GM23338 (cell line): Measurements from ENCODE around the gene VIPR1. TPM values are rescaled to one million over a fixed set of nuclear protein-coding genes. Genes with fewer than 3 reads are reported as not detected.

ENCODE experiments used
- ATAC-seq: fragments of 200-7000 bp; cut with Tn5 transposase; 3 replicates; pipeline ENCODE4 v1.9.1; 2020
- DNase-seq: peaks from one replicate; pipeline ENCODE4 v3.0.0-alpha.2; 2015; ENCODE audit warnings: low spot score
- H2AFZ ChIP-seq: fragments of 200-600 bp; sonication (generic); 2 replicates; pipeline ENCODE4 v1.8.0; 2016; ENCODE audit warnings: antibody characterized with exemption, mild to moderate bottlenecking, moderate library complexity
- H3F3A ChIP-seq: fragments of 200-600 bp; sonication (generic); replicated peaks from 2 replicates; pipeline ENCODE4 v1.8.0; 2017; ENCODE audit warnings: antibody characterized with exemption, mixed run types, low read depth
- H3K27ac ChIP-seq: fragments of 200-600 bp; sonication (generic); 2 replicates; pipeline ENCODE4 v1.6.1; 2016; ENCODE audit warnings: low read depth
- H3K27me3 ChIP-seq: fragments of 200-600 bp; sonication (generic); 2 replicates; pipeline ENCODE4 v1.8.0; 2016; ENCODE audit warnings: mild to moderate bottlenecking, mixed run types, moderate library complexity; ENCODE audit not compliant: insufficient read depth
- H3K36me3 ChIP-seq: fragments of 200-600 bp; sonication (generic); 2 replicates; pipeline ENCODE4 v1.8.0; 2016; ENCODE audit warnings: mild to moderate bottlenecking; ENCODE audit not compliant: insufficient read depth
- H3K4me1 ChIP-seq: fragments of 200-600 bp; sonication (generic); 2 replicates; pipeline ENCODE4 v1.8.0; 2016; ENCODE audit warnings: mild to moderate bottlenecking, moderate library complexity; ENCODE audit not compliant: insufficient read depth
- H3K4me2 ChIP-seq: fragments of 200-600 bp; sonication (generic); 2 replicates; pipeline ENCODE4 v1.7.1; 2017; ENCODE audit warnings: mixed run types
- H3K4me3 ChIP-seq: fragments of 200-600 bp; sonication (generic); 2 replicates; pipeline ENCODE4 v1.6.1; 2016; ENCODE audit warnings: mixed run types
- H3K79me2 ChIP-seq: fragments of 200-600 bp; sonication (generic); replicated peaks from 2 replicates; pipeline ENCODE4 v1.8.0; 2017; ENCODE audit warnings: mild to moderate bottlenecking; ENCODE audit not compliant: insufficient read depth
- H3K9me2 ChIP-seq: fragments of 200-600 bp; sonication (generic); 2 replicates; pipeline ENCODE4 v1.8.0; 2017; ENCODE audit not compliant: insufficient read depth
- H4K20me1 ChIP-seq: fragments of 200-600 bp; sonication (generic); replicated peaks from 2 replicates; pipeline ENCODE4 v1.8.0; 2017; ENCODE audit warnings: mild to moderate bottlenecking; ENCODE audit not compliant: insufficient read depth
- H3K27ac Mint-ChIP-seq: 2 replicates; pipeline ENCODE4 v1.8.0; 2020; ENCODE audit warnings: inconsistent platforms, mild to moderate bottlenecking, moderate library complexity, mixed read lengths
- H3K27me3 Mint-ChIP-seq: 3 replicates; pipeline ENCODE4 v1.8.0; 2022; ENCODE audit warnings: low read depth, mild to moderate bottlenecking, moderate library complexity, mixed read lengths, inconsistent platforms; ENCODE audit not compliant: insufficient read depth, poor library complexity
- H3K36me3 Mint-ChIP-seq: 3 replicates; pipeline ENCODE4 v1.8.0; 2021; ENCODE audit warnings: low read depth, mild to moderate bottlenecking, inconsistent platforms, moderate library complexity, mixed read lengths
- H3K4me1 Mint-ChIP-seq: 3 replicates; pipeline ENCODE4 v1.8.0; 2020; ENCODE audit warnings: mild to moderate bottlenecking, inconsistent platforms, mixed read lengths
- H3K4me3 Mint-ChIP-seq: 3 replicates; pipeline ENCODE4 v1.8.0; 2021; ENCODE audit warnings: moderate library complexity, mild to moderate bottlenecking, inconsistent platforms, mixed read lengths
- H3K9me3 Mint-ChIP-seq: 3 replicates; pipeline ENCODE4 v1.8.0; 2020; ENCODE audit warnings: moderate library complexity, mild to moderate bottlenecking, inconsistent platforms, mixed read lengths
- CREB1 ChIP-seq: fragments of 250-450 bp; sonication (Bioruptor Pico); IDR thresholded peaks from 2 replicates; pipeline ENCODE4 v1.5.0; 2020; ENCODE audit warnings: low read depth, mild to moderate bottlenecking, moderate library complexity
- EZH2 ChIP-seq: fragments of 200-600 bp; sonication (generic); IDR thresholded peaks from one replicate; pipeline ENCODE4 v1.8.0; 2017; ENCODE audit warnings: antibody characterized with exemption, mild to moderate bottlenecking, low read depth; ENCODE audit not compliant: unreplicated experiment
- EZH2phosphoT487 ChIP-seq: fragments of 200-600 bp; sonication (generic); IDR thresholded peaks from one replicate; pipeline ENCODE4 v1.8.1; 2018; ENCODE audit warnings: antibody characterized with exemption; ENCODE audit not compliant: unreplicated experiment
- JUNB ChIP-seq: IDR thresholded peaks from one replicate; pipeline ENCODE4 v1.6.1; 2016; ENCODE audit warnings: antibody characterized with exemption; ENCODE audit not compliant: unreplicated experiment
- NANOG ChIP-seq: IDR thresholded peaks from 2 replicates; pipeline ENCODE4 v1.6.1; 2016; ENCODE audit warnings: antibody characterized with exemption, borderline replicate concordance
- POLR2AphosphoS5 ChIP-seq: IDR thresholded peaks from 2 replicates; pipeline ENCODE4 v1.6.1; 2016; ENCODE audit warnings: antibody characterized with exemption, low read depth
- STAT1 ChIP-seq: IDR thresholded peaks from one replicate; pipeline ENCODE4 v1.6.1; 2016; ENCODE audit warnings: antibody characterized with exemption; ENCODE audit not compliant: unreplicated experiment
- ZNF114 ChIP-seq: fragments of 250-450 bp; sonication (Bioruptor Pico); IDR thresholded peaks from 2 replicates; pipeline ENCODE4 v1.5.0; 2020; ENCODE audit warnings: mild to moderate bottlenecking, moderate library complexity
- ZNF331 ChIP-seq: fragments of 250-450 bp; sonication (Bioruptor Pico); IDR thresholded peaks from 2 replicates; pipeline ENCODE4 v1.5.0; 2020; ENCODE audit warnings: low read depth, mild to moderate bottlenecking, moderate library complexity
- polyA plus RNA-seq: library from polyadenylated mRNA; unstranded; fragments of >200 nt; fragmentation: Nextera tagmentation; extraction: Ambion mirVana; gene quantifications from 2 replicates; pipeline ENCODE4 v1.2.1, GENCODE V29; 2016
- total RNA-seq: library from RNA; depleted of rRNA; stranded (reverse); fragments of >200 nt; shearing (Covaris generic); gene quantifications from 2 replicates; pipeline ENCODE4 v1.2.3, GENCODE V29; 2014
- TF ChIP-seq, protein P1 (sequence below): IDR thresholded peaks from 2 replicates; pipeline ENCODE4 v1.6.1; 2016; ENCODE audit warnings: antibody characterized with exemption
- TF ChIP-seq, protein P2 (sequence below): IDR thresholded peaks from one replicate; pipeline ENCODE4 v1.6.1; 2018; ENCODE audit warnings: antibody characterized with exemption; ENCODE audit not compliant: unreplicated experiment
- TF ChIP-seq, protein P3 (sequence below): fragments of 250-450 bp; sonication (Bioruptor Pico); IDR thresholded peaks from 2 replicates; pipeline ENCODE4 v1.5.0; 2020; ENCODE audit warnings: mild to moderate bottlenecking, moderate library complexity
- TF ChIP-seq, protein P4 (sequence below), 2 experiments: fragments of 200-600 bp in 1 of 2; sonication (generic) in 1 of 2; conservative IDR thresholded peaks; 2 replicates each; pipeline versions ENCODE4 v1.5.1 to v1.6.1; 2016 to 2017; ENCODE audit warnings: antibody characterized with exemption in 2 of 2, low read depth in 2 of 2, mild to moderate bottlenecking in 2 of 2, moderate library complexity in 1 of 2

The VIPR1 gene
- total and polyA plus RNA-seq, 2 experiments from 2014 or later, result 6.3 to 19.3 TPM

DNA sequence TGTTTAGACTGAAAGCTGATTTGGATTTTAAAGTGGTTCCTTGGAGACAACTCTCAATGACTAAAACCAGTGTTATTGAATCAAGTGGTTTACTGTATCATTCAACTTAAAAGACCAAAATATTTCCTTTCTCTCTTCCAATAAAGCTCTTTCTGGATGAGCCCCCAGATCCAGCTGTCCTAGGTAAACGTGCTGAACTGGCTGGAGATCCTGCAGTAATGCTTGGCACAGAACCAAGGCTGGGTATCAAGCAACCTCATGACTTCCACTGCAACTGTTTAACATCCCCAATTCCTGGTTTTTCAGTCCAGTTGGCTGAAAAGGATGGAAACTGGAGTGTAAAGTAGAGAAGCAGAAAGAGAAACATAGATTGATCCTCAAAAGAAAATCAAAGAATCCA is 50.4 kb downstream of the VIPR1 start:
- Histone ChIP-seq H3K4me3 (no peak overlapping the region), H3K9me2 (no peaks in the 10 kb centered on the region), H4K20me1 (no peaks in the 10 kb centered on the region; the same call in 1 of the 2 replicates), H3K4me1 (no peaks in the 10 kb centered on the region), H3K79me2 (no peaks in the 10 kb centered on the region), H3F3A (0 out of 2 replicates have a peak, but pooled peaks cover 3% of the 10 kb centered on the region), H2AFZ (no peak overlapping the region), H3K27ac (no peak overlapping the region), H3K27me3 (no peaks in the 10 kb centered on the region), H3K36me3 (peaks cover 24% of the 10 kb centered on the region), H3K4me2 (no peak overlapping the region)
- Mint-ChIP-seq H3K27ac (no peak overlapping the region), H3K4me1 (peaks cover 6% of the 10 kb centered on the region; the same call in 1 of the 3 replicates), H3K27me3 (no peaks in the 10 kb centered on the region), H3K9me3 (no peaks in the 10 kb centered on the region), H3K36me3 (peaks cover 50% of the 10 kb centered on the region), H3K4me3 (no peak overlapping the region)
- DNase-seq (no peak), ATAC-seq (no peak)
- no peak for TF ChIP-seq EZH2phosphoT487
- TF ChIP-seq ZNF114 (CRISPR knock-in tag), result no peak
- TF ChIP-seq ZNF331 (CRISPR knock-in tag), result no peak
- no peak for TF ChIP-seq NANOG
- TF ChIP-seq, protein P1, sequence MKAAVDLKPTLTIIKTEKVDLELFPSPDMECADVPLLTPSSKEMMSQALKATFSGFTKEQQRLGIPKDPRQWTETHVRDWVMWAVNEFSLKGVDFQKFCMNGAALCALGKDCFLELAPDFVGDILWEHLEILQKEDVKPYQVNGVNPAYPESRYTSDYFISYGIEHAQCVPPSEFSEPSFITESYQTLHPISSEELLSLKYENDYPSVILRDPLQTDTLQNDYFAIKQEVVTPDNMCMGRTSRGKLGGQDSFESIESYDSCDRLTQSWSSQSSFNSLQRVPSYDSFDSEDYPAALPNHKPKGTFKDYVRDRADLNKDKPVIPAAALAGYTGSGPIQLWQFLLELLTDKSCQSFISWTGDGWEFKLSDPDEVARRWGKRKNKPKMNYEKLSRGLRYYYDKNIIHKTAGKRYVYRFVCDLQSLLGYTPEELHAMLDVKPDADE, result no peak
- no peak for TF ChIP-seq EZH2
- TF ChIP-seq STAT1, result no peak
- TF ChIP-seq POLR2AphosphoS5, result no peak
- TF ChIP-seq, protein P2, sequence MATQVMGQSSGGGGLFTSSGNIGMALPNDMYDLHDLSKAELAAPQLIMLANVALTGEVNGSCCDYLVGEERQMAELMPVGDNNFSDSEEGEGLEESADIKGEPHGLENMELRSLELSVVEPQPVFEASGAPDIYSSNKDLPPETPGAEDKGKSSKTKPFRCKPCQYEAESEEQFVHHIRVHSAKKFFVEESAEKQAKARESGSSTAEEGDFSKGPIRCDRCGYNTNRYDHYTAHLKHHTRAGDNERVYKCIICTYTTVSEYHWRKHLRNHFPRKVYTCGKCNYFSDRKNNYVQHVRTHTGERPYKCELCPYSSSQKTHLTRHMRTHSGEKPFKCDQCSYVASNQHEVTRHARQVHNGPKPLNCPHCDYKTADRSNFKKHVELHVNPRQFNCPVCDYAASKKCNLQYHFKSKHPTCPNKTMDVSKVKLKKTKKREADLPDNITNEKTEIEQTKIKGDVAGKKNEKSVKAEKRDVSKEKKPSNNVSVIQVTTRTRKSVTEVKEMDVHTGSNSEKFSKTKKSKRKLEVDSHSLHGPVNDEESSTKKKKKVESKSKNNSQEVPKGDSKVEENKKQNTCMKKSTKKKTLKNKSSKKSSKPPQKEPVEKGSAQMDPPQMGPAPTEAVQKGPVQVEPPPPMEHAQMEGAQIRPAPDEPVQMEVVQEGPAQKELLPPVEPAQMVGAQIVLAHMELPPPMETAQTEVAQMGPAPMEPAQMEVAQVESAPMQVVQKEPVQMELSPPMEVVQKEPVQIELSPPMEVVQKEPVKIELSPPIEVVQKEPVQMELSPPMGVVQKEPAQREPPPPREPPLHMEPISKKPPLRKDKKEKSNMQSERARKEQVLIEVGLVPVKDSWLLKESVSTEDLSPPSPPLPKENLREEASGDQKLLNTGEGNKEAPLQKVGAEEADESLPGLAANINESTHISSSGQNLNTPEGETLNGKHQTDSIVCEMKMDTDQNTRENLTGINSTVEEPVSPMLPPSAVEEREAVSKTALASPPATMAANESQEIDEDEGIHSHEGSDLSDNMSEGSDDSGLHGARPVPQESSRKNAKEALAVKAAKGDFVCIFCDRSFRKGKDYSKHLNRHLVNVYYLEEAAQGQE, result no peak
- TF ChIP-seq, protein P3, sequence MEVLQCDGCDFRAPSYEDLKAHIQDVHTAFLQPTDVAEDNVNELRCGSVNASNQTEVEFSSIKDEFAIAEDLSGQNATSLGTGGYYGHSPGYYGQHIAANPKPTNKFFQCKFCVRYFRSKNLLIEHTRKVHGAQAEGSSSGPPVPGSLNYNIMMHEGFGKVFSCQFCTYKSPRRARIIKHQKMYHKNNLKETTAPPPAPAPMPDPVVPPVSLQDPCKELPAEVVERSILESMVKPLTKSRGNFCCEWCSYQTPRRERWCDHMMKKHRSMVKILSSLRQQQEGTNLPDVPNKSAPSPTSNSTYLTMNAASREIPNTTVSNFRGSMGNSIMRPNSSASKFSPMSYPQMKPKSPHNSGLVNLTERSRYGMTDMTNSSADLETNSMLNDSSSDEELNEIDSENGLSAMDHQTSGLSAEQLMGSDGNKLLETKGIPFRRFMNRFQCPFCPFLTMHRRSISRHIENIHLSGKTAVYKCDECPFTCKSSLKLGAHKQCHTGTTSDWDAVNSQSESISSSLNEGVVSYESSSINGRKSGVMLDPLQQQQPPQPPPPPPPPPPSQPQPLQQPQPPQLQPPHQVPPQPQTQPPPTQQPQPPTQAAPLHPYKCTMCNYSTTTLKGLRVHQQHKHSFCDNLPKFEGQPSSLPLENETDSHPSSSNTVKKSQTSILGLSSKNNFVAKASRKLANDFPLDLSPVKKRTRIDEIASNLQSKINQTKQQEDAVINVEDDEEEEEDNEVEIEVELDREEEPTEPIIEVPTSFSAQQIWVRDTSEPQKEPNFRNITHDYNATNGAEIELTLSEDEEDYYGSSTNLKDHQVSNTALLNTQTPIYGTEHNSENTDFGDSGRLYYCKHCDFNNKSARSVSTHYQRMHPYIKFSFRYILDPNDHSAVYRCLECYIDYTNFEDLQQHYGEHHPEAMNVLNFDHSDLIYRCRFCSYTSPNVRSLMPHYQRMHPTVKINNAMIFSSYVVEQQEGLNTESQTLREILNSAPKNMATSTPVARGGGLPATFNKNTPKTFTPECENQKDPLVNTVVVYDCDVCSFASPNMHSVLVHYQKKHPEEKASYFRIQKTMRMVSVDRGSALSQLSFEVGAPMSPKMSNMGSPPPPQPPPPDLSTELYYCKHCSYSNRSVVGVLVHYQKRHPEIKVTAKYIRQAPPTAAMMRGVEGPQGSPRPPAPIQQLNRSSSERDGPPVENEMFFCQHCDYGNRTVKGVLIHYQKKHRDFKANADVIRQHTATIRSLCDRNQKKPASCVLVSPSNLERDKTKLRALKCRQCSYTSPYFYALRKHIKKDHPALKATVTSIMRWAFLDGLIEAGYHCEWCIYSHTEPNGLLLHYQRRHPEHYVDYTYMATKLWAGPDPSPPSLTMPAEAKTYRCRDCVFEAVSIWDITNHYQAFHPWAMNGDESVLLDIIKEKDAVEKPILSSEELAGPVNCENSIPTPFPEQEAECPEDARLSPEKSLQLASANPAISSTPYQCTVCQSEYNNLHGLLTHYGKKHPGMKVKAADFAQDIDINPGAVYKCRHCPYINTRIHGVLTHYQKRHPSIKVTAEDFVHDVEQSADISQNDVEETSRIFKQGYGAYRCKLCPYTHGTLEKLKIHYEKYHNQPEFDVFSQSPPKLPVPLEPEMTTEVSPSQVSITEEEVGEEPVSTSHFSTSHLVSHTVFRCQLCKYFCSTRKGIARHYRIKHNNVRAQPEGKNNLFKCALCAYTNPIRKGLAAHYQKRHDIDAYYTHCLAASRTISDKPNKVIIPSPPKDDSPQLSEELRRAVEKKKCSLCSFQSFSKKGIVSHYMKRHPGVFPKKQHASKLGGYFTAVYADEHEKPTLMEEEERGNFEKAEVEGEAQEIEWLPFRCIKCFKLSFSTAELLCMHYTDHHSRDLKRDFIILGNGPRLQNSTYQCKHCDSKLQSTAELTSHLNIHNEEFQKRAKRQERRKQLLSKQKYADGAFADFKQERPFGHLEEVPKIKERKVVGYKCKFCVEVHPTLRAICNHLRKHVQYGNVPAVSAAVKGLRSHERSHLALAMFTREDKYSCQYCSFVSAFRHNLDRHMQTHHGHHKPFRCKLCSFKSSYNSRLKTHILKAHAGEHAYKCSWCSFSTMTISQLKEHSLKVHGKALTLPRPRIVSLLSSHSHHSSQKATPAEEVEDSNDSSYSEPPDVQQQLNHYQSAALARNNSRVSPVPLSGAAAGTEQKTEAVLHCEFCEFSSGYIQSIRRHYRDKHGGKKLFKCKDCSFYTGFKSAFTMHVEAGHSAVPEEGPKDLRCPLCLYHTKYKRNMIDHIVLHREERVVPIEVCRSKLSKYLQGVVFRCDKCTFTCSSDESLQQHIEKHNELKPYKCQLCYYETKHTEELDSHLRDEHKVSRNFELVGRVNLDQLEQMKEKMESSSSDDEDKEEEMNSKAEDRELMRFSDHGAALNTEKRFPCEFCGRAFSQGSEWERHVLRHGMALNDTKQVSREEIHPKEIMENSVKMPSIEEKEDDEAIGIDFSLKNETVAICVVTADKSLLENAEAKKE, result no peak
- no peak for TF ChIP-seq JUNB
- TF ChIP-seq CREB1 (CRISPR knock-in tag), result no peak
- TF ChIP-seq, protein P4, sequence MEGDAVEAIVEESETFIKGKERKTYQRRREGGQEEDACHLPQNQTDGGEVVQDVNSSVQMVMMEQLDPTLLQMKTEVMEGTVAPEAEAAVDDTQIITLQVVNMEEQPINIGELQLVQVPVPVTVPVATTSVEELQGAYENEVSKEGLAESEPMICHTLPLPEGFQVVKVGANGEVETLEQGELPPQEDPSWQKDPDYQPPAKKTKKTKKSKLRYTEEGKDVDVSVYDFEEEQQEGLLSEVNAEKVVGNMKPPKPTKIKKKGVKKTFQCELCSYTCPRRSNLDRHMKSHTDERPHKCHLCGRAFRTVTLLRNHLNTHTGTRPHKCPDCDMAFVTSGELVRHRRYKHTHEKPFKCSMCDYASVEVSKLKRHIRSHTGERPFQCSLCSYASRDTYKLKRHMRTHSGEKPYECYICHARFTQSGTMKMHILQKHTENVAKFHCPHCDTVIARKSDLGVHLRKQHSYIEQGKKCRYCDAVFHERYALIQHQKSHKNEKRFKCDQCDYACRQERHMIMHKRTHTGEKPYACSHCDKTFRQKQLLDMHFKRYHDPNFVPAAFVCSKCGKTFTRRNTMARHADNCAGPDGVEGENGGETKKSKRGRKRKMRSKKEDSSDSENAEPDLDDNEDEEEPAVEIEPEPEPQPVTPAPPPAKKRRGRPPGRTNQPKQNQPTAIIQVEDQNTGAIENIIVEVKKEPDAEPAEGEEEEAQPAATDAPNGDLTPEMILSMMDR (conservative IDR thresholded peaks at IDR 0.05; ENCODE audit: low read depth in 2 of 2), result no peak
